K562 (cell line): ENCODE results near the gene ST6GALNAC1.

Experiments
- CHCHD3 ChIP-seq: fragments of 250-450 bp; sonication (Bioruptor Pico); IDR thresholded peaks from 2 replicates; pipeline ENCODE4 v2.1.2; 2022; ENCODE audit warnings: mild to moderate bottlenecking
- DIDO1 ChIP-seq: fragments of 450-650 bp; IDR thresholded peaks from 2 replicates; pipeline ENCODE4 v1.6.1; 2016; ENCODE audit warnings: low read depth, missing biosample characterization, missing genetic modification characterization
- IRF1 ChIP-seq: sonication (generic); formaldehyde crosslinking; IDR thresholded peaks from 2 replicates; pipeline ENCODE4 v1.8.0; 2022; ENCODE audit warnings: missing genetic modification reagents, mild to moderate bottlenecking, borderline replicate concordance
- MTA3 ChIP-seq: fragments of 450-650 bp; formaldehyde crosslinking; IDR thresholded peaks from 2 replicates; pipeline ENCODE4 v1.6.1; 2017; ENCODE audit warnings: mild to moderate bottlenecking, borderline replicate concordance
- POLR2A ChIP-seq: fragments of 450-650 bp; conservative IDR thresholded peaks from 2 replicates; pipeline ENCODE4 v1.6.1; 2016
- POLR2H ChIP-seq: IDR thresholded peaks from 2 replicates; pipeline ENCODE4 v1.6.1; 2016; ENCODE audit warnings: missing genetic modification characterization, low read depth, mild to moderate bottlenecking, control low read depth, missing compliant biosample characterization, moderate library complexity
- TAF1 ChIP-seq: IDR thresholded peaks from 2 replicates; pipeline ENCODE4 v1.6.1; 2011; ENCODE audit warnings: mild to moderate bottlenecking, low read length, moderate library complexity; ENCODE audit not compliant: insufficient read depth, control insufficient read depth, severe bottlenecking; ENCODE audit errors: extremely low read depth
- TFAP4 ChIP-seq: sonication (generic); formaldehyde crosslinking; IDR thresholded peaks from 2 replicates; pipeline ENCODE4 v1.8.0; 2022; ENCODE audit warnings: missing genetic modification reagents, mild to moderate bottlenecking, moderate library complexity, borderline replicate concordance
- ZNF24 ChIP-seq: fragments of 450-650 bp; IDR thresholded peaks from 2 replicates; pipeline ENCODE4 v1.6.1; 2016
- ZNF3 ChIP-seq: fragments of 250-450 bp; sonication (Bioruptor Pico); IDR thresholded peaks from 2 replicates; pipeline ENCODE4 v1.5.0; 2021; ENCODE audit warnings: mild to moderate bottlenecking, moderate library complexity
- TF ChIP-seq, protein P1 (sequence below), 3 experiments: IDR thresholded peaks in 2 of 3; conservative IDR thresholded peaks in 1 of 3; 2 replicates each; pipeline ENCODE4 v1.5.1; 2011 to 2012; ENCODE audit warnings: low read length in 3 of 3, mild to moderate bottlenecking in 3 of 3, control low read depth in 2 of 3, improper control_type of control experiment in 1 of 3, inconsistent platforms in 1 of 3, low read depth in 1 of 3, mixed read lengths in 1 of 3, moderate library complexity in 1 of 3; ENCODE audit not compliant: insufficient read depth in 2 of 3
- TF ChIP-seq, protein P2 (sequence below), 2 experiments: fragments of 450-650 bp; formaldehyde crosslinking in 1 of 2; IDR thresholded peaks; 2 replicates each; pipeline versions ENCODE4 v1.4.0 to v1.6.1; 2014 to 2020; ENCODE audit warnings: mild to moderate bottlenecking in 2 of 2, borderline replicate concordance in 1 of 2, low read depth in 1 of 2

DNA sequence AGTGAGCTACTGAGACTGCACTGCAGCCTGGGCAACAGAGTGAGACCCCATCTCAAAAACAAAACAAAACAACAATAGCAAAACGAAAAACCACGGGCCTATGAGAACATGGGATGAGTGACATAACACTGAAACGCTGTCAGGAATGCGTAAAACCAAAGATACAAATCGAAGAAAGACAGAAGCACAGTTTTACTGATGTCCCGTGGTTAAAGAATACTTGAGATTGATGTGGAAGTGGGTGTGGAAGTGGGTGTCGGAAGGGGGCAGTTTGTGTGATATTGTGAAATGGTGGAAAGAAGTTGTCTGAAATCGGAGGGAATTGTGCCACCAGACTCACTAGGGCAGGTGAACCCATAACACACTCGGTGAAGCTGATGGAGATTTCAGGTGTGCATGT is 67.4 kb downstream of the ST6GALNAC1 start:
- TF ChIP-seq ZNF24, result no peak
- TF ChIP-seq TFAP4 (CRISPR knock-in tag), result no peak
- no peak for TF ChIP-seq DIDO1 (tag)
- TF ChIP-seq, protein P1, sequence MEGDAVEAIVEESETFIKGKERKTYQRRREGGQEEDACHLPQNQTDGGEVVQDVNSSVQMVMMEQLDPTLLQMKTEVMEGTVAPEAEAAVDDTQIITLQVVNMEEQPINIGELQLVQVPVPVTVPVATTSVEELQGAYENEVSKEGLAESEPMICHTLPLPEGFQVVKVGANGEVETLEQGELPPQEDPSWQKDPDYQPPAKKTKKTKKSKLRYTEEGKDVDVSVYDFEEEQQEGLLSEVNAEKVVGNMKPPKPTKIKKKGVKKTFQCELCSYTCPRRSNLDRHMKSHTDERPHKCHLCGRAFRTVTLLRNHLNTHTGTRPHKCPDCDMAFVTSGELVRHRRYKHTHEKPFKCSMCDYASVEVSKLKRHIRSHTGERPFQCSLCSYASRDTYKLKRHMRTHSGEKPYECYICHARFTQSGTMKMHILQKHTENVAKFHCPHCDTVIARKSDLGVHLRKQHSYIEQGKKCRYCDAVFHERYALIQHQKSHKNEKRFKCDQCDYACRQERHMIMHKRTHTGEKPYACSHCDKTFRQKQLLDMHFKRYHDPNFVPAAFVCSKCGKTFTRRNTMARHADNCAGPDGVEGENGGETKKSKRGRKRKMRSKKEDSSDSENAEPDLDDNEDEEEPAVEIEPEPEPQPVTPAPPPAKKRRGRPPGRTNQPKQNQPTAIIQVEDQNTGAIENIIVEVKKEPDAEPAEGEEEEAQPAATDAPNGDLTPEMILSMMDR (IDR thresholded peaks at IDR 0.05 in 2 of 3, conservative IDR thresholded peaks at IDR 0.05 in 1 of 3; ENCODE audit: insufficient read depth in 2 of 3, low read depth in 1 of 3, low read length in 3 of 3), result no peak
- TF ChIP-seq, protein P2, sequence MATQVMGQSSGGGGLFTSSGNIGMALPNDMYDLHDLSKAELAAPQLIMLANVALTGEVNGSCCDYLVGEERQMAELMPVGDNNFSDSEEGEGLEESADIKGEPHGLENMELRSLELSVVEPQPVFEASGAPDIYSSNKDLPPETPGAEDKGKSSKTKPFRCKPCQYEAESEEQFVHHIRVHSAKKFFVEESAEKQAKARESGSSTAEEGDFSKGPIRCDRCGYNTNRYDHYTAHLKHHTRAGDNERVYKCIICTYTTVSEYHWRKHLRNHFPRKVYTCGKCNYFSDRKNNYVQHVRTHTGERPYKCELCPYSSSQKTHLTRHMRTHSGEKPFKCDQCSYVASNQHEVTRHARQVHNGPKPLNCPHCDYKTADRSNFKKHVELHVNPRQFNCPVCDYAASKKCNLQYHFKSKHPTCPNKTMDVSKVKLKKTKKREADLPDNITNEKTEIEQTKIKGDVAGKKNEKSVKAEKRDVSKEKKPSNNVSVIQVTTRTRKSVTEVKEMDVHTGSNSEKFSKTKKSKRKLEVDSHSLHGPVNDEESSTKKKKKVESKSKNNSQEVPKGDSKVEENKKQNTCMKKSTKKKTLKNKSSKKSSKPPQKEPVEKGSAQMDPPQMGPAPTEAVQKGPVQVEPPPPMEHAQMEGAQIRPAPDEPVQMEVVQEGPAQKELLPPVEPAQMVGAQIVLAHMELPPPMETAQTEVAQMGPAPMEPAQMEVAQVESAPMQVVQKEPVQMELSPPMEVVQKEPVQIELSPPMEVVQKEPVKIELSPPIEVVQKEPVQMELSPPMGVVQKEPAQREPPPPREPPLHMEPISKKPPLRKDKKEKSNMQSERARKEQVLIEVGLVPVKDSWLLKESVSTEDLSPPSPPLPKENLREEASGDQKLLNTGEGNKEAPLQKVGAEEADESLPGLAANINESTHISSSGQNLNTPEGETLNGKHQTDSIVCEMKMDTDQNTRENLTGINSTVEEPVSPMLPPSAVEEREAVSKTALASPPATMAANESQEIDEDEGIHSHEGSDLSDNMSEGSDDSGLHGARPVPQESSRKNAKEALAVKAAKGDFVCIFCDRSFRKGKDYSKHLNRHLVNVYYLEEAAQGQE (IDR thresholded peaks at IDR 0.05; ENCODE audit: borderline replicate concordance), result no peak
- TF ChIP-seq, protein P2 (CRISPR knock-in tag; IDR thresholded peaks at IDR 0.05; ENCODE audit: low read depth), result no peak
- no peak for TF ChIP-seq CHCHD3 (CRISPR knock-in tag)
- TF ChIP-seq ZNF3 (CRISPR knock-in tag), result no peak
- no peak for TF ChIP-seq TAF1
- TF ChIP-seq MTA3, result no peak
- no peak for TF ChIP-seq IRF1 (CRISPR knock-in tag)
- TF ChIP-seq POLR2A, result no peak
- TF ChIP-seq POLR2H (tag), result no peak
